Neutrophil (primary cell): ENCODE data around the gene MON1A.

ENCODE experiments used
- H3K27ac ChIP-seq: fragments of 200-600 bp; sonication (generic); 2 replicates; pipeline ENCODE4 v1.5.1; 2016; ENCODE audit warnings: mild to moderate bottlenecking, moderate library complexity
- H3K27me3 ChIP-seq: fragments of 200-600 bp; sonication (generic); 2 replicates; pipeline ENCODE4 v1.6.0; 2016; ENCODE audit warnings: mild to moderate bottlenecking
- H3K36me3 ChIP-seq: fragments of 200-600 bp; sonication (generic); 2 replicates; pipeline ENCODE4 v1.5.1; 2017
- H3K4me1 ChIP-seq, 2 experiments: fragments of 200-600 bp in 1 of 2; sonication (generic) in 1 of 2; 1 replicate in 1 of 2; 2 replicates in 1 of 2; pipeline versions ENCODE4 v1.5.1 to v1.6.1; 2013 to 2016; ENCODE audit warnings: low read depth in 1 of 2, low read length in 1 of 2, mild to moderate bottlenecking in 1 of 2, moderate library complexity in 1 of 2; ENCODE audit not compliant: control insufficient read depth in 1 of 2, insufficient read depth in 1 of 2
- H3K4me3 ChIP-seq, 2 experiments: fragments of 200-600 bp in 1 of 2; sonication (generic) in 1 of 2; 1 replicate in 1 of 2; 2 replicates in 1 of 2; pipeline ENCODE4 v1.5.1; 2013 to 2016; ENCODE audit warnings: low read depth in 1 of 2, low read length in 1 of 2, mild to moderate bottlenecking in 1 of 2, moderate library complexity in 1 of 2
- H3K9me3 ChIP-seq: fragments of 200-600 bp; sonication (generic); 2 replicates; pipeline ENCODE4 v1.5.1; 2016
- CTCF ChIP-seq: fragments of 200-600 bp; sonication (generic); IDR thresholded peaks from 2 replicates; pipeline ENCODE4 v1.5.1; 2016; ENCODE audit warnings: antibody characterized with exemption

Gene MON1A

GRCh38 chr3:49873623-49874022 is 56.0 kb downstream of the MON1A start:
- no peaks in the 10 kb centered on the region for H3K36me3 ChIP-seq
- H3K4me3 ChIP-seq: no peak overlapping the region
- H3K9me3 ChIP-seq: no peaks in the 10 kb centered on the region
- H3K27me3 ChIP-seq: peaks cover 34% of the 10 kb centered on the region
- no peak overlapping the region for H3K27ac ChIP-seq
- TF ChIP-seq CTCF: no peak
- peaks cover 6 to 11% of the 10 kb centered on the region in 2 experiments for H3K4me1 ChIP-seq

- H3K4me1 ChIP-seq: peaks cover 6 to 11% of the 10 kb centered on the region in 2 experiments
- H3K27me3 ChIP-seq: peaks cover 42% of the 10 kb centered on the region
- no peak overlapping the region for H3K4me3 ChIP-seq
- no peaks in the 10 kb centered on the region for H3K36me3 ChIP-seq
- no peak overlapping the region for H3K27ac ChIP-seq
- no peaks in the 10 kb centered on the region for H3K9me3 ChIP-seq
- no peak for TF ChIP-seq CTCF
These were observed 56.8 kb downstream of the MON1A start for GRCh38 chr3:49872801-49873281.

GRCh38 chr3:49871531-49872153 is 58.0 kb downstream of the MON1A start:
- Histone ChIP-seq H3K4me3 (no peak overlapping the region), H3K36me3 (no peaks in the 10 kb centered on the region), H3K27me3 (peaks cover 54% of the 10 kb centered on the region), H3K27ac (no peak overlapping the region), H3K9me3 (no peaks in the 10 kb centered on the region), H3K4me1 (peaks cover 6 to 11% of the 10 kb centered on the region in 2 experiments)
- no peak for TF ChIP-seq CTCF

- H3K36me3 ChIP-seq: no peaks in the 10 kb centered on the region
- H3K4me3 ChIP-seq: peak within 1 kb of the TSS; percentile 34 to 55
- no peak for TF ChIP-seq CTCF
- no peak within 1 kb of the TSS for H3K27ac ChIP-seq
- no peaks in the 10 kb centered on the region for H3K9me3 ChIP-seq
- H3K27me3 ChIP-seq: peaks cover 74% of the 10 kb centered on the region
- H3K4me1 ChIP-seq: peaks cover 6 to 11% of the 10 kb centered on the region in 2 experiments
These were observed 60.0 kb downstream of the MON1A start, which contains the start of gene CAMKV for GRCh38 chr3:49869525-49870126. Gene CAMKV (minus strand): TSS chr3:49869906. CDS start chr3:49862388, 7,518 bp downstream.

- Histone ChIP-seq H3K4me3 (peak overlapping the region in 1 of 2 experiments; percentile 55), H3K27ac (no peak overlapping the region), H3K9me3 (no peaks in the 10 kb centered on the region), H3K27me3 (peaks cover 81% of the 10 kb centered on the region), H3K36me3 (no peaks in the 10 kb centered on the region), H3K4me1 (peaks cover 6 to 11% of the 10 kb centered on the region in 2 experiments)
- no peak for TF ChIP-seq CTCF
These were observed 60.6 kb downstream of the MON1A start for GRCh38 chr3:49868862-49869466.
